MM.1S (cell line): ENCODE data around the gene ATG16L2.

Experiments used
- DNase-seq: peaks from one replicate; pipeline ENCODE4 v3.0.0-alpha.2; 2015
- H2AFZ ChIP-seq: fragments of 300-600 bp; sonication (generic); 2 replicates; pipeline ENCODE4 v1.6.0; 2016; ENCODE audit warnings: antibody characterized with exemption, low read length
- H3F3A ChIP-seq: fragments of 300-600 bp; sonication (generic); 2 replicates; pipeline ENCODE4 v1.6.1; 2016; ENCODE audit warnings: mild to moderate bottlenecking, antibody characterized with exemption, low read length, moderate library complexity, mixed read lengths; ENCODE audit not compliant: insufficient read depth
- H3K27ac ChIP-seq: fragments of 300-600 bp; sonication (generic); 2 replicates; pipeline ENCODE4 v1.5.1; 2016; ENCODE audit warnings: mild to moderate bottlenecking, low read length
- H3K27me3 ChIP-seq: fragments of 300-600 bp; sonication (generic); replicated peaks from 2 replicates; pipeline ENCODE4 v1.6.0; 2016; ENCODE audit warnings: low read length; ENCODE audit not compliant: insufficient read depth
- H3K36me3 ChIP-seq: fragments of 300-600 bp; sonication (generic); replicated peaks from 2 replicates; pipeline ENCODE4 v1.6.1; 2016; ENCODE audit warnings: mild to moderate bottlenecking, low read length, mixed read lengths; ENCODE audit not compliant: insufficient read depth
- H3K4me1 ChIP-seq: fragments of 300-600 bp; sonication (generic); 2 replicates; pipeline ENCODE4 v1.6.1; 2016; ENCODE audit warnings: low read length, mixed read lengths
- H3K4me2 ChIP-seq: fragments of 300-600 bp; sonication (generic); 2 replicates; pipeline ENCODE4 v1.6.0; 2016; ENCODE audit warnings: low read depth, low read length
- H3K4me3 ChIP-seq: fragments of 300-600 bp; sonication (generic); 2 replicates; pipeline ENCODE4 v1.5.1; 2016; ENCODE audit warnings: low read length, mixed read lengths
- H3K79me2 ChIP-seq: fragments of 300-600 bp; sonication (generic); 2 replicates; pipeline ENCODE4 v1.6.1; 2016; ENCODE audit warnings: mixed run types, low read length, mixed read lengths
- H3K9ac ChIP-seq: fragments of 300-600 bp; sonication (generic); 2 replicates; pipeline ENCODE4 v1.6.1; 2016; ENCODE audit warnings: low read length, mixed read lengths
- H3K9me2 ChIP-seq: fragments of 300-600 bp; sonication (generic); replicated peaks from 2 replicates; pipeline ENCODE4 v1.6.1; 2016; ENCODE audit warnings: mild to moderate bottlenecking, low read length, mixed read lengths; ENCODE audit not compliant: insufficient read depth
- H3K9me3 ChIP-seq: fragments of 300-600 bp; sonication (generic); replicated peaks from 2 replicates; pipeline ENCODE4 v1.6.1; 2016; ENCODE audit warnings: mild to moderate bottlenecking, low read length, mixed read lengths; ENCODE audit not compliant: insufficient read depth
- H4K20me1 ChIP-seq: fragments of 300-600 bp; sonication (generic); 2 replicates; pipeline ENCODE4 v1.6.1; 2016; ENCODE audit warnings: mild to moderate bottlenecking, low read length, moderate library complexity, mixed read lengths; ENCODE audit not compliant: insufficient read depth
- CTCF ChIP-seq: fragments of 300-600 bp; sonication (generic); IDR thresholded peaks from 2 replicates; pipeline ENCODE4 v1.5.1; 2016; ENCODE audit warnings: antibody characterized with exemption, low read length, mixed read lengths
- EZH2 ChIP-seq: fragments of 300-600 bp; sonication (generic); optimal IDR thresholded peaks from 2 replicates; pipeline ENCODE3; 2017; ENCODE audit warnings: low read depth, mild to moderate bottlenecking, antibody characterized with exemption, low read length, mixed read lengths
- EZH2phosphoT487 ChIP-seq: fragments of 300-600 bp; sonication (generic); IDR thresholded peaks from 2 replicates; pipeline ENCODE4 v1.6.1; 2018; ENCODE audit warnings: antibody characterized with exemption, low read length

ATG16L2 gene

GRCh38 chr11:72775288-72776110 lies 38.7 kb upstream of the ATG16L2 start:
- Histone ChIP-seq H3K9me3 (no peaks in the 10 kb centered on the region), H3K27ac (no peak overlapping the region), H3K4me3 (no peak overlapping the region), H3K4me2 (no peak overlapping the region), H2AFZ (no peak overlapping the region), H3K79me2 (no peaks in the 10 kb centered on the region), H4K20me1 (no peaks in the 10 kb centered on the region), H3K9me2 (no peaks in the 10 kb centered on the region), H3K9ac (no peak overlapping the region), H3K4me1 (peaks cover 10% of the 10 kb centered on the region), H3K36me3 (no peaks in the 10 kb centered on the region), H3F3A (no peaks in the 10 kb centered on the region), H3K27me3 (no peaks in the 10 kb centered on the region)
- TF ChIP-seq CTCF = no peak
- no peak for TF ChIP-seq EZH2
- no peak for TF ChIP-seq EZH2phosphoT487
- DNase-seq = no peak

GRCh38 chr11:72776117-72776843 lies 37.9 kb upstream of the ATG16L2 start:
- H3K79me2 ChIP-seq = no peaks in the 10 kb centered on the region
- TF ChIP-seq CTCF (no peak), EZH2phosphoT487 (no peak), EZH2 (no peak)
- H3F3A ChIP-seq = no peaks in the 10 kb centered on the region
- DNase-seq = no peak
- H3K27ac ChIP-seq = no peak overlapping the region
- H2AFZ ChIP-seq = no peak overlapping the region
- no peak overlapping the region for H3K4me3 ChIP-seq
- no peak overlapping the region for H3K9ac ChIP-seq
- H3K4me2 ChIP-seq = no peak overlapping the region
- peaks cover 10% of the 10 kb centered on the region for H3K4me1 ChIP-seq
- no peaks in the 10 kb centered on the region for H4K20me1 ChIP-seq
- H3K27me3 ChIP-seq = no peaks in the 10 kb centered on the region
- H3K36me3 ChIP-seq = no peaks in the 10 kb centered on the region
- no peaks in the 10 kb centered on the region for H3K9me3 ChIP-seq
- no peaks in the 10 kb centered on the region for H3K9me2 ChIP-seq

GRCh38 chr11:72776844-72777754 lies 37.1 kb upstream of the ATG16L2 start:
- peaks cover 12% of the 10 kb centered on the region for H3K4me1 ChIP-seq
- H3K4me2 ChIP-seq = no peak overlapping the region
- no peaks in the 10 kb centered on the region for H3K36me3 ChIP-seq
- H4K20me1 ChIP-seq = no peaks in the 10 kb centered on the region
- DNase-seq = no peak
- H3K79me2 ChIP-seq = no peaks in the 10 kb centered on the region
- H3K9me3 ChIP-seq = no peaks in the 10 kb centered on the region
- H3K27ac ChIP-seq = no peak overlapping the region
- no peak overlapping the region for H3K4me3 ChIP-seq
- no peak for TF ChIP-seq EZH2phosphoT487
- no peak for TF ChIP-seq CTCF
- no peak for TF ChIP-seq EZH2
- H3K27me3 ChIP-seq = no peaks in the 10 kb centered on the region
- H3K9ac ChIP-seq = no peak overlapping the region
- no peaks in the 10 kb centered on the region for H3F3A ChIP-seq
- H3K9me2 ChIP-seq = no peaks in the 10 kb centered on the region
- H2AFZ ChIP-seq = no peak overlapping the region
